ENCODE results near the gene DDAH1. TPM values are rescaled to one million over a fixed set of nuclear protein-coding genes. Genes with fewer than 3 reads are reported as not detected.

The DDAH1 gene
- total RNA-seq, 1 donor from 2014 or later, result 10.3 TPM

DNA sequence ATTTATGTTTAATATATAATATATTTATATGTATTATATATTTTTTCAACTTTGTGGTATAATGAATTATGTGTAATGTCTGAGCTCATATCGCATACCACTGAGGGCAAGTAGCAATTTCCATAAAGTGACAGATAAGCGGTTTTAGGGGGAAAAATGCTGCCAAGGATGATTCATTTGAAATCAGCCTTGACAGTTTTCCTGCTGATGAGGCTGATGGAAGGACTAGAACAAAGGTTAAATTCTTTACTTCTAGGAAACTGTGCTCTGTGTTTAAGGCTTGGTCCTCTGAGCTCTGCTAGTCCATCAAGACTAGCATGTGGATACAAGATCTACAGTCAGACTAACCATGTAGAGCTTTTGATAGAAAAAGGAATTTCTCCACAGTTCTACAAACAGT, 19.3 kb upstream of the DDAH1 start:
- H3K4me3 ChIP-seq, result no peak overlapping the region
- no peaks in the 10 kb centered on the region for H3K9me3 ChIP-seq
- no peaks in the 10 kb centered on the region for H3K36me3 ChIP-seq
- intact Hi-C loops (cut with DNase I), result no loop called here
- DNase-seq (ENCODE audit: extremely low spot score in 2 of 2), result no peak
- no peaks in the 10 kb centered on the region for H3K4me1 ChIP-seq
- no peak overlapping the region for H3K27ac ChIP-seq
- no peaks in the 10 kb centered on the region for H3K27me3 ChIP-seq
- TF ChIP-seq POLR2A (IDR thresholded peaks at IDR 0.05), result no peak

DNA sequence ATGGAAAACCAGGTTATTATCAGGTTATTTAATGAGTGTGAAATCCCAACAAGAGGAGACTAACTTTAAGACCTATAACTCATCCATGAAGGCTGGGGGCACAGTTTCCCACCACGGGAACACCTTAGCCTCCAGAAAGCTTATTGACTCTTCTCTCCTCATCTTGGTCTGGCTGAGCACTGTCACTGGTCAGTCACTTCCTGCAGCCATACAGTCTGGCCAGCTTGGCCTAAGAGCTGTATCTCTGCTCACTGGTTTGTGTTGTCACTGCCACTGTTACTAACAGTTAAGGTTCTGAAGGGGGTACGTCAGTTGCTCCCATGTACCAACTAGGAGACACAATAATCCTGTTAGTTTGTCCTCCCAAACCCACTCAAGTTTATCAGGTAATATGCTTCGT, 16.7 kb upstream of the DDAH1 start:
- Histone ChIP-seq H3K9me3 (no peaks in the 10 kb centered on the region), H3K36me3 (no peaks in the 10 kb centered on the region), H3K4me3 (no peak overlapping the region), H3K27me3 (no peaks in the 10 kb centered on the region), H3K27ac (no peak overlapping the region), H3K4me1 (no peaks in the 10 kb centered on the region)
- TF ChIP-seq, protein P1, sequence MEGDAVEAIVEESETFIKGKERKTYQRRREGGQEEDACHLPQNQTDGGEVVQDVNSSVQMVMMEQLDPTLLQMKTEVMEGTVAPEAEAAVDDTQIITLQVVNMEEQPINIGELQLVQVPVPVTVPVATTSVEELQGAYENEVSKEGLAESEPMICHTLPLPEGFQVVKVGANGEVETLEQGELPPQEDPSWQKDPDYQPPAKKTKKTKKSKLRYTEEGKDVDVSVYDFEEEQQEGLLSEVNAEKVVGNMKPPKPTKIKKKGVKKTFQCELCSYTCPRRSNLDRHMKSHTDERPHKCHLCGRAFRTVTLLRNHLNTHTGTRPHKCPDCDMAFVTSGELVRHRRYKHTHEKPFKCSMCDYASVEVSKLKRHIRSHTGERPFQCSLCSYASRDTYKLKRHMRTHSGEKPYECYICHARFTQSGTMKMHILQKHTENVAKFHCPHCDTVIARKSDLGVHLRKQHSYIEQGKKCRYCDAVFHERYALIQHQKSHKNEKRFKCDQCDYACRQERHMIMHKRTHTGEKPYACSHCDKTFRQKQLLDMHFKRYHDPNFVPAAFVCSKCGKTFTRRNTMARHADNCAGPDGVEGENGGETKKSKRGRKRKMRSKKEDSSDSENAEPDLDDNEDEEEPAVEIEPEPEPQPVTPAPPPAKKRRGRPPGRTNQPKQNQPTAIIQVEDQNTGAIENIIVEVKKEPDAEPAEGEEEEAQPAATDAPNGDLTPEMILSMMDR (IDR thresholded peaks at IDR 0.05), result no peak
- TF ChIP-seq POLR2A (IDR thresholded peaks at IDR 0.05) (no peak), POLR2AphosphoS5 (IDR thresholded peaks at IDR 0.05; ENCODE audit: insufficient read depth in 1 of 2, low read depth in 1 of 2) (no peak)
- no peak for DNase-seq (ENCODE audit: extremely low spot score in 2 of 2)
- intact Hi-C loops (cut with DNase I), result no loop called here

DNA sequence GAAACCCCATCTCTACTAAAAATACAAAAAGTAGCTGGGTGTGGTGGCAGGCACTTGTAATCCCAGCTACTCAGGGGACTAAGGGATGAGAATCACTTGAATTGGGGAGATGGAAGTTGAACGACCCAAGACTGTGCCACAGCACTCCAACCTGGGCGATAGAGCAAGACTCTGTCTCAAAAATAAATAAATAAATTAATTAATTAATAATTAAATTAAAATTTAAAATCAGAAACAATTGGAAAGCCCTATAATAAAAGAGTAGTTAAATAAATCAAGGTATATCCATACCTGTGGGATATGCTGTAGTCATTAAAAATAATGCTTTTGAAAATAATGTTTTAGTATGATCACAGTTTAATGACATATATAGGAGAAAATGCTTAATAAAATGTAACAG, 15.6 kb upstream of the DDAH1 start:
- no peaks in the 10 kb centered on the region for H3K9me3 ChIP-seq
- H3K27ac ChIP-seq, result no peak overlapping the region
- no peaks in the 10 kb centered on the region for H3K36me3 ChIP-seq
- no peaks in the 10 kb centered on the region for H3K27me3 ChIP-seq
- H3K4me1 ChIP-seq, result no peaks in the 10 kb centered on the region
- no peak for DNase-seq (ENCODE audit: extremely low spot score in 2 of 2)
- intact Hi-C loops (cut with DNase I), result no loop called here
- H3K4me3 ChIP-seq, result no peak overlapping the region
- TF ChIP-seq, protein P1 (IDR thresholded peaks at IDR 0.05), result no peak
- TF ChIP-seq POLR2A (IDR thresholded peaks at IDR 0.05) (no peak), POLR2AphosphoS5 (IDR thresholded peaks at IDR 0.05; ENCODE audit: insufficient read depth in 1 of 2, low read depth in 1 of 2) (no peak)

DNA sequence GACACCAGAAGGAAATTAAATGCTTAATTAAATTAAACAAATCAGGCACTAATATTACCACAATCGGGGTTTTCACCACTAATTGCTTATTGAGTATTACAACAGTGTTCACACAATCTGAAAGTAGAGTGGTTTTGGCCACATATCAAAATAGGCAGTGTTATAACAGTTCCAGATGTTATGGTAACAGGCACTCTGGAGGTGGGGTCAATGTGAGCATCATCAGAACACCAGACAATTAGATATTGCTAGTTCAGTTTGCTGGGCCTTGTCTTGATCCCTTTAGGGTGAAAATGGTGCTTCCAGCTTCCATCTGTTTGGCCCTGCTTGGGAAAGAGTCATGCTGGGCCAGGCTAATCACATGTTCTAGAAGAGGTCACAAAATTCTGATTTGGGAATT, 14.5 kb upstream of the DDAH1 start:
- H3K4me3 ChIP-seq, result no peak overlapping the region
- no peak overlapping the region for H3K27ac ChIP-seq
- DNase-seq (ENCODE audit: extremely low spot score in 2 of 2), result no peak
- no peaks in the 10 kb centered on the region for H3K27me3 ChIP-seq
- no peaks in the 10 kb centered on the region for H3K4me1 ChIP-seq
- H3K36me3 ChIP-seq, result no peaks in the 10 kb centered on the region
- intact Hi-C loops (cut with DNase I), result no loop called here
- H3K9me3 ChIP-seq, result no peaks in the 10 kb centered on the region
- TF ChIP-seq POLR2AphosphoS5 (IDR thresholded peaks at IDR 0.05; ENCODE audit: insufficient read depth in 1 of 2, low read depth in 1 of 2) (no peak), POLR2A (IDR thresholded peaks at IDR 0.05) (no peak)
- TF ChIP-seq, protein P1 (IDR thresholded peaks at IDR 0.05), result no peak

DNA sequence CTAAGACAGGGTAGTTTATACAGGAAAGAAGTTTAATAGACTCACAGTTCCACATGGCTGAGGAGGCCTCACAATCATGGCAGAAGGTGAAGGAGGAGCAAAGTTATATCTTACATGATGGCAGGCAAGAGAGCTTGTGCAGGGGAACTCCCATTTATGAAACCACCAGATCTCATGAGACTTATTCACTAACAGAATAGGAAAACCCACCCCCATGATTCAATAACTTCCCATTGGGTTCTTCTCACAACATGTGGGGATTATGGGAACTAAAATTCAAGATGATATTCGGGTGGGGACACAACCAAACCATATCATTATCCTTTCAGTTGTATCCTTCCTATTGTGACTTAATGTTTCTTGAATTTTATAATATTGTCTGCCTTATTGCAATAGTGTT, 13.4 kb upstream of the DDAH1 start:
- H3K36me3 ChIP-seq, result no peaks in the 10 kb centered on the region
- no peak for DNase-seq (ENCODE audit: extremely low spot score in 2 of 2)
- H3K27ac ChIP-seq, result no peak overlapping the region
- no peaks in the 10 kb centered on the region for H3K9me3 ChIP-seq
- intact Hi-C loops (cut with DNase I), result no loop called here
- no peak for TF ChIP-seq POLR2A (IDR thresholded peaks at IDR 0.05)
- TF ChIP-seq, protein P1 (IDR thresholded peaks at IDR 0.05), result no peak
- no peak for TF ChIP-seq POLR2AphosphoS5 (IDR thresholded peaks at IDR 0.05; ENCODE audit: insufficient read depth in 1 of 2, low read depth in 1 of 2)
- no peak overlapping the region for H3K4me3 ChIP-seq
- H3K27me3 ChIP-seq, result no peaks in the 10 kb centered on the region
- H3K4me1 ChIP-seq, result no peaks in the 10 kb centered on the region

DNA sequence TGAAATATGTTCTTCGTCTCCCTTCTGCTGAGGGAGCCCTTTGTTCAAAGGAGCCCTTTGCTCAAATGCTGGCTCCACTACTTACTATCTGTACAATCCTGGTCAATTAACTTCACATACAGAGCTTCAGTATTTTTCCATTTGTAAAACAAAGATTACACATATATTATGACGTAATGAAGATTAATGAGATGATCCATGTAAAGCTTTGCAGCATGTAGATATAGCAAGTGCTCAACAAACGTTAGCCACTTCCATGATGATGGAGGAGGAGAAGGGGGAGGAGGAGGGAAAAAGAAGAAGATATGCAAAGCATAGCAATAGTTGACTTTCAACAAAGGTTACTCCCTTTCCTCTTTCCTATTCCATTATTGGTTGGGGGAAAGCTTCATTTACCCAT, 10.1 kb upstream of the DDAH1 start:
- Histone ChIP-seq H3K36me3 (no peaks in the 10 kb centered on the region), H3K27ac (no peak overlapping the region), H3K4me3 (no peak overlapping the region), H3K4me1 (no peaks in the 10 kb centered on the region), H3K27me3 (no peaks in the 10 kb centered on the region), H3K9me3 (no peaks in the 10 kb centered on the region)
- DNase-seq (ENCODE audit: extremely low spot score in 2 of 2), result no peak
- TF ChIP-seq POLR2AphosphoS5 (IDR thresholded peaks at IDR 0.05; ENCODE audit: insufficient read depth in 1 of 2, low read depth in 1 of 2) (no peak), POLR2A (IDR thresholded peaks at IDR 0.05) (no peak)
- TF ChIP-seq, protein P1 (IDR thresholded peaks at IDR 0.05), result no peak
- intact Hi-C loops (cut with DNase I), result no loop called here

Data from vagina (tissue), 2 donors.